WTC11 (cell line): ENCODE data around the gene SURF6. TPM values are rescaled to one million over a fixed set of nuclear protein-coding genes. Genes with fewer than 3 reads are reported as not detected.
A peak's percentile ranks its signal among the peaks of the same experiment; 100 is the strongest.

ENCODE experiments used
- ATAC-seq: fragments of 200-7000 bp; cut with Tn5 transposase; 2 replicates; pipeline ENCODE4 v1.10.0; 2021; ENCODE audit warnings: mild to moderate bottlenecking, moderate library complexity
- CTCF ChIA-PET: fragments of 300-600 bp; sonication (Branson Sonifier 250); formaldehyde crosslinking; loops from one replicate; lab custom pipeline; 2021; ENCODE audit warnings: antibody characterized with exemption; lab: Charles Lee
- POLR2A ChIA-PET: fragments of 350-600 bp; sonication (Branson Sonifier 250); formaldehyde crosslinking; loops from one replicate; lab custom pipeline; 2021; ENCODE audit warnings: antibody characterized with exemption; lab: Charles Lee
- DNase-seq: peaks from one replicate; pipeline ENCODE4 v3.0.0; 2021; ENCODE audit warnings: low spot score
- H3K27ac Mint-ChIP-seq: 2 replicates; pipeline ENCODE4 v1.8.0; 2021; ENCODE audit warnings: mixed read lengths
- H3K27me3 Mint-ChIP-seq: 2 replicates; pipeline ENCODE4 v1.8.0; 2021; ENCODE audit warnings: low read depth, mild to moderate bottlenecking, moderate library complexity, mixed read lengths
- H3K36me3 Mint-ChIP-seq: 2 replicates; pipeline ENCODE4 v1.8.0; 2021; ENCODE audit warnings: mixed read lengths
- H3K4me1 Mint-ChIP-seq: 2 replicates; pipeline ENCODE4 v1.8.0; 2022; ENCODE audit warnings: mixed read lengths
- H3K4me3 Mint-ChIP-seq: 2 replicates; pipeline ENCODE4 v1.8.0; 2021; ENCODE audit warnings: mild to moderate bottlenecking, moderate library complexity, mixed read lengths
- H3K9me3 Mint-ChIP-seq: 2 replicates; pipeline ENCODE4 v1.8.0; 2021; ENCODE audit warnings: mixed read lengths
- CREM ChIP-seq: sonication (generic); formaldehyde crosslinking; IDR thresholded peaks from 2 replicates; pipeline ENCODE4 v1.8.1; 2022; ENCODE audit warnings: mild to moderate bottlenecking, missing genetic modification reagents, moderate library complexity
- ELF4 ChIP-seq: sonication (generic); formaldehyde crosslinking; IDR thresholded peaks from 2 replicates; pipeline ENCODE4 v1.8.1; 2022; ENCODE audit warnings: low read depth, mild to moderate bottlenecking, moderate library complexity, missing genetic modification reagents
- FOXJ3 ChIP-seq: sonication (generic); formaldehyde crosslinking; IDR thresholded peaks from 2 replicates; pipeline ENCODE4 v1.9.0; 2021; ENCODE audit warnings: missing genetic modification reagents, mild to moderate bottlenecking, borderline replicate concordance
- KAT7 ChIP-seq: sonication (generic); formaldehyde crosslinking; IDR thresholded peaks from 2 replicates; pipeline ENCODE4 v1.8.1; 2023; ENCODE audit warnings: missing genetic modification reagents, mild to moderate bottlenecking, borderline replicate concordance
- NFATC4 ChIP-seq: fragments of 250-450 bp; sonication (Bioruptor Pico); IDR thresholded peaks from 2 replicates; pipeline ENCODE4 v1.9.0; 2021; ENCODE audit warnings: mild to moderate bottlenecking
- PRRX2 ChIP-seq: fragments of 250-450 bp; sonication (Bioruptor Pico); IDR thresholded peaks from 2 replicates; pipeline ENCODE4 v1.8.0; 2021; ENCODE audit warnings: mild to moderate bottlenecking
- SP1 ChIP-seq: sonication (generic); formaldehyde crosslinking; conservative IDR thresholded peaks from 2 replicates; pipeline ENCODE4 v1.8.1; 2022; ENCODE audit warnings: missing genetic modification reagents
- TEAD1 ChIP-seq: sonication (generic); formaldehyde crosslinking; IDR thresholded peaks from 2 replicates; pipeline ENCODE4 v1.8.0; 2022; ENCODE audit warnings: mild to moderate bottlenecking, missing genetic modification reagents
- ZNF232 ChIP-seq: sonication (generic); formaldehyde crosslinking; IDR thresholded peaks from 2 replicates; pipeline ENCODE4 v1.8.0; 2022; ENCODE audit warnings: mild to moderate bottlenecking, missing genetic modification reagents
- ZNF396 ChIP-seq: fragments of 250-450 bp; sonication (Bioruptor Pico); IDR thresholded peaks from 2 replicates; pipeline ENCODE4 v1.8.0; 2021; ENCODE audit warnings: mild to moderate bottlenecking, moderate library complexity, borderline replicate concordance
- ZNF671 ChIP-seq: fragments of 250-450 bp; sonication (Bioruptor Pico); IDR thresholded peaks from 2 replicates; pipeline ENCODE4 v1.8.0; 2021; ENCODE audit warnings: mild to moderate bottlenecking
- total RNA-seq: library from RNA; stranded (reverse); gene quantifications from 3 replicates; pipeline ENCODE4 v1.2.3, GENCODE V29; 2021
- TF ChIP-seq, protein P1 (sequence below): fragments of 250-450 bp; sonication (Bioruptor Pico); IDR thresholded peaks from 2 replicates; pipeline ENCODE4 v1.9.0; 2021; ENCODE audit warnings: mild to moderate bottlenecking
- TF ChIP-seq, protein P2 (sequence below): sonication (generic); formaldehyde crosslinking; IDR thresholded peaks from 2 replicates; pipeline ENCODE4 v1.8.0; 2023; ENCODE audit warnings: missing genetic modification reagents, mild to moderate bottlenecking, borderline replicate concordance
- TF ChIP-seq, protein P3 (sequence below): sonication (generic); formaldehyde crosslinking; IDR thresholded peaks from 2 replicates; pipeline ENCODE4 v1.8.1; 2022; ENCODE audit warnings: mild to moderate bottlenecking, moderate library complexity, missing genetic modification reagents
- TF ChIP-seq, protein P4 (sequence below): sonication (generic); formaldehyde crosslinking; IDR thresholded peaks from 2 replicates; pipeline ENCODE4 v1.8.0; 2022; ENCODE audit warnings: mild to moderate bottlenecking, missing genetic modification reagents
- TF ChIP-seq, protein P5 (sequence below): sonication (generic); formaldehyde crosslinking; IDR thresholded peaks from 2 replicates; pipeline ENCODE4 v1.8.1; 2022; ENCODE audit warnings: missing genetic modification reagents, borderline replicate concordance
- TF ChIP-seq, protein P6 (sequence below): sonication (generic); formaldehyde crosslinking; IDR thresholded peaks from 2 replicates; pipeline ENCODE4 v1.8.1; 2023; ENCODE audit warnings: mild to moderate bottlenecking, missing genetic modification reagents
- TF ChIP-seq, protein P7 (sequence below): sonication (generic); formaldehyde crosslinking; IDR thresholded peaks from 2 replicates; pipeline ENCODE4 v1.8.0; 2022; ENCODE audit warnings: mild to moderate bottlenecking, missing genetic modification reagents
- TF ChIP-seq, protein P8 (sequence below): sonication (generic); formaldehyde crosslinking; IDR thresholded peaks from 2 replicates; pipeline ENCODE4 v1.8.1; 2023; ENCODE audit warnings: mild to moderate bottlenecking, missing genetic modification reagents, moderate library complexity
- TF ChIP-seq, protein P9 (sequence below): sonication (generic); formaldehyde crosslinking; IDR thresholded peaks from 2 replicates; pipeline ENCODE4 v1.8.0; 2022; ENCODE audit warnings: mild to moderate bottlenecking, missing genetic modification reagents
- TF ChIP-seq, protein P10 (sequence below): sonication (generic); formaldehyde crosslinking; IDR thresholded peaks from 2 replicates; pipeline ENCODE4 v1.8.1; 2023; ENCODE audit warnings: mild to moderate bottlenecking, missing genetic modification reagents, moderate library complexity

SURF6 gene
- total RNA-seq, 1 experiment from 2014 or later = 67.2 TPM

DNA sequence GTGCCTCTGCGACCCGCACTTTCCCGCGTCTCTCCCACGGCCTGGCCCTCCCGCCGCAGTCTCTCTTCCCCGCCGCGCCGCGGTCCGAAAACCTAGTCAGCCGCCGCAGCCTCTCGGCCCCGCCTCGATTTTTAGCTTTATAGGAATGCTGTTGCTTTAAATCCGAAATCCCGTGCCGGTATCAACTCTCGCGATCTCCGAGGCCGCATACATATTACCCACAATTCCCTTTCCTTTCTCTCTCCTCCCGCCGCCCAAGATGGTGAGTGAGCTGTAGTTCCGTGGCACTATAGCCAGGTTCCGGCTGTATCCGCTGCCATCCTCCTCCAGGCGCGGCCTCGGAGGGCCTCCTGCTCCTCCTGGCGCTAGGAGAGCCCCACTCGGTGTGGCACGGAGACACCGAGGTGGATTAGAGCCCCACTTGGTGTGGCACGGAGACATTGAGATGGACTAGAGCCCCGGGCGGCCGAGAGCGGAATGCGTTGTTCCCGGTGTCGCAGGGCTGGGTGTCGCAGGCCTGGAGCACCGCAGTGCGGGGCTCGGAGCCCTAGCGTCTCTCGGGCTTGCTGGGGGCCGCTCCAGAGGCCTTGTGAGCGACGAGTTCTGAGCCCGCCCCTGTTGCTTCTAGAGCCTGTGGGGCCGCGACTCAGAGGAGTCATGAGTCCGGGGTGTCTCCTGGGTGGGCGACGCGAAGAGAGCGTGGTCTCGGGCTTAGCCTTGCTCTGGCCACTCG is 12.2 kb upstream of the SURF6 start, which contains the start of the genes MED22 and RPL7A:
MED22 (minus strand) TSS at position 147 of the 733 bp plus-strand sequence. CDS start 1,469 bp downstream, outside the sequence.
RPL7A (plus strand) TSS at position 234 of the 733 bp plus-strand sequence; CDS start at position 260, 26 bp downstream.
- POLR2A ChIA-PET = interaction anchor here (0.6 to 2.0 kb wide), 8 partner anchors 9 to 131 kb away, joined by 3 to 10 read pairs (median 3); partner anchors contain the start of genes CACFD1, REXO4, SLC2A6 and SURF1
- peaks cover 26% of the 10 kb centered on the region for H3K4me1 Mint-ChIP-seq
- peaks cover 73% of the 10 kb centered on the region for H3K36me3 Mint-ChIP-seq
- H3K27ac Mint-ChIP-seq = peak within 1 kb of the TSS; percentile 96
- CTCF ChIA-PET = interaction anchor here (1.0 to 2.3 kb wide), 6 partner anchors 9 to 162 kb away, joined by 3 to 8 read pairs (median 4); partner anchors contain the start of genes SURF1 and SURF2
- peak; percentile 91 for DNase-seq
- H3K4me3 Mint-ChIP-seq = peak within 1 kb of the TSS; percentile 99
- ATAC-seq = peak; percentile 45
- H3K9me3 Mint-ChIP-seq = no peaks in the 10 kb centered on the region
- H3K27me3 Mint-ChIP-seq = no peaks in the 10 kb centered on the region; the same call in 1 of the 2 replicates
- TF ChIP-seq, protein P1, sequence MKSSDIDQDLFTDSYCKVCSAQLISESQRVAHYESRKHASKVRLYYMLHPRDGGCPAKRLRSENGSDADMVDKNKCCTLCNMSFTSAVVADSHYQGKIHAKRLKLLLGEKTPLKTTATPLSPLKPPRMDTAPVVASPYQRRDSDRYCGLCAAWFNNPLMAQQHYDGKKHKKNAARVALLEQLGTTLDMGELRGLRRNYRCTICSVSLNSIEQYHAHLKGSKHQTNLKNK (CRISPR knock-in tag) = 0 out of 2 replicates have a peak, but pooled peaks have one; percentile 20
- TF ChIP-seq CREM (peak; percentile 69; the same call in 1 of the 2 replicates), ELF4 (0 out of 2 replicates have a peak, but pooled peaks have one; percentile 27), ZNF671 (CRISPR knock-in tag) (peak; percentile 71; the same call in 1 of the 2 replicates), FOXJ3 (CRISPR knock-in tag) (no peak), PRRX2 (CRISPR knock-in tag) (peak; percentile 79), ZNF232 (CRISPR knock-in tag) (peak; percentile 28; the same call in 1 of the 2 replicates), ZNF396 (CRISPR knock-in tag) (no peak), SP1 (CRISPR knock-in tag) (peak; percentile 54; the same call in 1 of the 2 replicates), NFATC4 (CRISPR knock-in tag) (peak; percentile 39; the same call in 1 of the 2 replicates), KAT7 (peak; percentile 99), TEAD1 (CRISPR knock-in tag) (peak; percentile 75; the same call in 1 of the 2 replicates)
- TF ChIP-seq, protein P2, sequence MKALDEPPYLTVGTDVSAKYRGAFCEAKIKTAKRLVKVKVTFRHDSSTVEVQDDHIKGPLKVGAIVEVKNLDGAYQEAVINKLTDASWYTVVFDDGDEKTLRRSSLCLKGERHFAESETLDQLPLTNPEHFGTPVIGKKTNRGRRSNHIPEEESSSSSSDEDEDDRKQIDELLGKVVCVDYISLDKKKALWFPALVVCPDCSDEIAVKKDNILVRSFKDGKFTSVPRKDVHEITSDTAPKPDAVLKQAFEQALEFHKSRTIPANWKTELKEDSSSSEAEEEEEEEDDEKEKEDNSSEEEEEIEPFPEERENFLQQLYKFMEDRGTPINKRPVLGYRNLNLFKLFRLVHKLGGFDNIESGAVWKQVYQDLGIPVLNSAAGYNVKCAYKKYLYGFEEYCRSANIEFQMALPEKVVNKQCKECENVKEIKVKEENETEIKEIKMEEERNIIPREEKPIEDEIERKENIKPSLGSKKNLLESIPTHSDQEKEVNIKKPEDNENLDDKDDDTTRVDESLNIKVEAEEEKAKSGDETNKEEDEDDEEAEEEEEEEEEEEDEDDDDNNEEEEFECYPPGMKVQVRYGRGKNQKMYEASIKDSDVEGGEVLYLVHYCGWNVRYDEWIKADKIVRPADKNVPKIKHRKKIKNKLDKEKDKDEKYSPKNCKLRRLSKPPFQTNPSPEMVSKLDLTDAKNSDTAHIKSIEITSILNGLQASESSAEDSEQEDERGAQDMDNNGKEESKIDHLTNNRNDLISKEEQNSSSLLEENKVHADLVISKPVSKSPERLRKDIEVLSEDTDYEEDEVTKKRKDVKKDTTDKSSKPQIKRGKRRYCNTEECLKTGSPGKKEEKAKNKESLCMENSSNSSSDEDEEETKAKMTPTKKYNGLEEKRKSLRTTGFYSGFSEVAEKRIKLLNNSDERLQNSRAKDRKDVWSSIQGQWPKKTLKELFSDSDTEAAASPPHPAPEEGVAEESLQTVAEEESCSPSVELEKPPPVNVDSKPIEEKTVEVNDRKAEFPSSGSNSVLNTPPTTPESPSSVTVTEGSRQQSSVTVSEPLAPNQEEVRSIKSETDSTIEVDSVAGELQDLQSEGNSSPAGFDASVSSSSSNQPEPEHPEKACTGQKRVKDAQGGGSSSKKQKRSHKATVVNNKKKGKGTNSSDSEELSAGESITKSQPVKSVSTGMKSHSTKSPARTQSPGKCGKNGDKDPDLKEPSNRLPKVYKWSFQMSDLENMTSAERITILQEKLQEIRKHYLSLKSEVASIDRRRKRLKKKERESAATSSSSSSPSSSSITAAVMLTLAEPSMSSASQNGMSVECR (CRISPR knock-in tag) = peak; percentile 62; the same call in 1 of the 2 replicates
- TF ChIP-seq, protein P3, sequence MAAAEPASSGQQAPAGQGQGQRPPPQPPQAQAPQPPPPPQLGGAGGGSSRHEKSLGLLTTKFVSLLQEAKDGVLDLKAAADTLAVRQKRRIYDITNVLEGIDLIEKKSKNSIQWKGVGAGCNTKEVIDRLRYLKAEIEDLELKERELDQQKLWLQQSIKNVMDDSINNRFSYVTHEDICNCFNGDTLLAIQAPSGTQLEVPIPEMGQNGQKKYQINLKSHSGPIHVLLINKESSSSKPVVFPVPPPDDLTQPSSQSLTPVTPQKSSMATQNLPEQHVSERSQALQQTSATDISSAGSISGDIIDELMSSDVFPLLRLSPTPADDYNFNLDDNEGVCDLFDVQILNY (CRISPR knock-in tag) = peak; percentile 77; the same call in 1 of the 2 replicates
- TF ChIP-seq, protein P4, sequence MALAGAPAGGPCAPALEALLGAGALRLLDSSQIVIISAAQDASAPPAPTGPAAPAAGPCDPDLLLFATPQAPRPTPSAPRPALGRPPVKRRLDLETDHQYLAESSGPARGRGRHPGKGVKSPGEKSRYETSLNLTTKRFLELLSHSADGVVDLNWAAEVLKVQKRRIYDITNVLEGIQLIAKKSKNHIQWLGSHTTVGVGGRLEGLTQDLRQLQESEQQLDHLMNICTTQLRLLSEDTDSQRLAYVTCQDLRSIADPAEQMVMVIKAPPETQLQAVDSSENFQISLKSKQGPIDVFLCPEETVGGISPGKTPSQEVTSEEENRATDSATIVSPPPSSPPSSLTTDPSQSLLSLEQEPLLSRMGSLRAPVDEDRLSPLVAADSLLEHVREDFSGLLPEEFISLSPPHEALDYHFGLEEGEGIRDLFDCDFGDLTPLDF (CRISPR knock-in tag) = peak; percentile 69; the same call in 1 of the 2 replicates
- TF ChIP-seq, protein P5, sequence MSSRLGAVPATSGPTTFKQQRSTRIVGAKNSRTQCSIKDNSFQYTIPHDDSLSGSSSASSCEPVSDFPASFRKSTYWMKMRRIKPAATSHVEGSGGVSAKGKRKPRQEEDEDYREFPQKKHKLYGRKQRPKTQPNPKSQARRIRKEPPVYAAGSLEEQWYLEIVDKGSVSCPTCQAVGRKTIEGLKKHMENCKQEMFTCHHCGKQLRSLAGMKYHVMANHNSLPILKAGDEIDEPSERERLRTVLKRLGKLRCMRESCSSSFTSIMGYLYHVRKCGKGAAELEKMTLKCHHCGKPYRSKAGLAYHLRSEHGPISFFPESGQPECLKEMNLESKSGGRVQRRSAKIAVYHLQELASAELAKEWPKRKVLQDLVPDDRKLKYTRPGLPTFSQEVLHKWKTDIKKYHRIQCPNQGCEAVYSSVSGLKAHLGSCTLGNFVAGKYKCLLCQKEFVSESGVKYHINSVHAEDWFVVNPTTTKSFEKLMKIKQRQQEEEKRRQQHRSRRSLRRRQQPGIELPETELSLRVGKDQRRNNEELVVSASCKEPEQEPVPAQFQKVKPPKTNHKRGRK (CRISPR knock-in tag) = no peak
- TF ChIP-seq, protein P6, sequence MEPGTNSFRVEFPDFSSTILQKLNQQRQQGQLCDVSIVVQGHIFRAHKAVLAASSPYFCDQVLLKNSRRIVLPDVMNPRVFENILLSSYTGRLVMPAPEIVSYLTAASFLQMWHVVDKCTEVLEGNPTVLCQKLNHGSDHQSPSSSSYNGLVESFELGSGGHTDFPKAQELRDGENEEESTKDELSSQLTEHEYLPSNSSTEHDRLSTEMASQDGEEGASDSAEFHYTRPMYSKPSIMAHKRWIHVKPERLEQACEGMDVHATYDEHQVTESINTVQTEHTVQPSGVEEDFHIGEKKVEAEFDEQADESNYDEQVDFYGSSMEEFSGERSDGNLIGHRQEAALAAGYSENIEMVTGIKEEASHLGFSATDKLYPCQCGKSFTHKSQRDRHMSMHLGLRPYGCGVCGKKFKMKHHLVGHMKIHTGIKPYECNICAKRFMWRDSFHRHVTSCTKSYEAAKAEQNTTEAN = peak; percentile 43; the same call in 1 of the 2 replicates
- TF ChIP-seq, protein P7, sequence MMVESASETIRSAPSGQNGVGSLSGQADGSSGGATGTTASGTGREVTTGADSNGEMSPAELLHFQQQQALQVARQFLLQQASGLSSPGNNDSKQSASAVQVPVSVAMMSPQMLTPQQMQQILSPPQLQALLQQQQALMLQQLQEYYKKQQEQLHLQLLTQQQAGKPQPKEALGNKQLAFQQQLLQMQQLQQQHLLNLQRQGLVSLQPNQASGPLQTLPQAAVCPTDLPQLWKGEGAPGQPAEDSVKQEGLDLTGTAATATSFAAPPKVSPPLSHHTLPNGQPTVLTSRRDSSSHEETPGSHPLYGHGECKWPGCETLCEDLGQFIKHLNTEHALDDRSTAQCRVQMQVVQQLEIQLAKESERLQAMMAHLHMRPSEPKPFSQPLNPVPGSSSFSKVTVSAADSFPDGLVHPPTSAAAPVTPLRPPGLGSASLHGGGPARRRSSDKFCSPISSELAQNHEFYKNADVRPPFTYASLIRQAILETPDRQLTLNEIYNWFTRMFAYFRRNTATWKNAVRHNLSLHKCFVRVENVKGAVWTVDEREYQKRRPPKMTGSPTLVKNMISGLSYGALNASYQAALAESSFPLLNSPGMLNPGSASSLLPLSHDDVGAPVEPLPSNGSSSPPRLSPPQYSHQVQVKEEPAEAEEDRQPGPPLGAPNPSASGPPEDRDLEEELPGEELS = 0 out of 2 replicates have a peak, but pooled peaks have one; percentile 12
- TF ChIP-seq, protein P8, sequence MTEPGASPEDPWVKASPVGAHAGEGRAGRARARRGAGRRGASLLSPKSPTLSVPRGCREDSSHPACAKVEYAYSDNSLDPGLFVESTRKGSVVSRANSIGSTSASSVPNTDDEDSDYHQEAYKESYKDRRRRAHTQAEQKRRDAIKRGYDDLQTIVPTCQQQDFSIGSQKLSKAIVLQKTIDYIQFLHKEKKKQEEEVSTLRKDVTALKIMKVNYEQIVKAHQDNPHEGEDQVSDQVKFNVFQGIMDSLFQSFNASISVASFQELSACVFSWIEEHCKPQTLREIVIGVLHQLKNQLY (CRISPR knock-in tag) = no peak
- TF ChIP-seq, protein P9, sequence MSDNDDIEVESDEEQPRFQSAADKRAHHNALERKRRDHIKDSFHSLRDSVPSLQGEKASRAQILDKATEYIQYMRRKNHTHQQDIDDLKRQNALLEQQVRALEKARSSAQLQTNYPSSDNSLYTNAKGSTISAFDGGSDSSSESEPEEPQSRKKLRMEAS (CRISPR knock-in tag) = peak; percentile 87
- TF ChIP-seq, protein P10, sequence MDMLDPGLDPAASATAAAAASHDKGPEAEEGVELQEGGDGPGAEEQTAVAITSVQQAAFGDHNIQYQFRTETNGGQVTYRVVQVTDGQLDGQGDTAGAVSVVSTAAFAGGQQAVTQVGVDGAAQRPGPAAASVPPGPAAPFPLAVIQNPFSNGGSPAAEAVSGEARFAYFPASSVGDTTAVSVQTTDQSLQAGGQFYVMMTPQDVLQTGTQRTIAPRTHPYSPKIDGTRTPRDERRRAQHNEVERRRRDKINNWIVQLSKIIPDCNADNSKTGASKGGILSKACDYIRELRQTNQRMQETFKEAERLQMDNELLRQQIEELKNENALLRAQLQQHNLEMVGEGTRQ = no peak
